Glutamatergic neuron (in vitro differentiated cells): ENCODE measurements around the gene SH2D4B. TPM values are rescaled to one million over a fixed set of nuclear protein-coding genes. Genes with fewer than 3 reads are reported as not detected.
"Not testable (repeated sequence)": the region's sequence is repeated elsewhere in the genome, so short reads cannot be mapped to it uniquely, and the experiment has no call there.

Experiments
- DNase-seq: peaks from one replicate; pipeline ENCODE4 v3.0.0; 2022
- H3K27ac Mint-ChIP-seq: one replicate; pipeline ENCODE4 v1.8.0; 2020; ENCODE audit warnings: mild to moderate bottlenecking, mixed read lengths, inconsistent platforms; ENCODE audit not compliant: unreplicated experiment
- H3K27me3 Mint-ChIP-seq: one replicate; pipeline ENCODE4 v1.8.0; 2020; ENCODE audit warnings: mild to moderate bottlenecking, moderate library complexity, mixed read lengths, inconsistent platforms; ENCODE audit not compliant: unreplicated experiment
- H3K36me3 Mint-ChIP-seq: one replicate; pipeline ENCODE4 v1.8.0; 2020; ENCODE audit warnings: mild to moderate bottlenecking, mixed read lengths, inconsistent platforms; ENCODE audit not compliant: unreplicated experiment
- H3K4me1 Mint-ChIP-seq: one replicate; pipeline ENCODE4 v1.8.0; 2020; ENCODE audit warnings: mild to moderate bottlenecking, low read depth, mixed read lengths, inconsistent platforms; ENCODE audit not compliant: unreplicated experiment
- H3K4me3 Mint-ChIP-seq: one replicate; pipeline ENCODE4 v1.8.0; 2020; ENCODE audit warnings: mild to moderate bottlenecking, mixed read lengths, inconsistent platforms; ENCODE audit not compliant: unreplicated experiment
- H3K9me3 Mint-ChIP-seq: one replicate; pipeline ENCODE4 v1.8.0; 2020; ENCODE audit warnings: mild to moderate bottlenecking, moderate library complexity, mixed read lengths, inconsistent platforms; ENCODE audit not compliant: unreplicated experiment
- CTCF ChIP-seq: fragments of 200-600 bp; sonication (generic); IDR thresholded peaks from one replicate; pipeline ENCODE4 v1.5.0; 2021; ENCODE audit not compliant: partially characterized antibody, unreplicated experiment
- total RNA-seq: library from RNA; stranded (reverse); fragmentation: NEBNext Ultra II Directional; extraction: Animal tissue kit (Norgen Biotek cat#: 25700); gene quantifications from one replicate; pipeline ENCODE4 v1.2.1, GENCODE V29; 2021; ENCODE audit not compliant: unreplicated experiment

SH2D4B gene
- total RNA-seq, 1 donor from 2014 or later: 0.12 TPM

DNA sequence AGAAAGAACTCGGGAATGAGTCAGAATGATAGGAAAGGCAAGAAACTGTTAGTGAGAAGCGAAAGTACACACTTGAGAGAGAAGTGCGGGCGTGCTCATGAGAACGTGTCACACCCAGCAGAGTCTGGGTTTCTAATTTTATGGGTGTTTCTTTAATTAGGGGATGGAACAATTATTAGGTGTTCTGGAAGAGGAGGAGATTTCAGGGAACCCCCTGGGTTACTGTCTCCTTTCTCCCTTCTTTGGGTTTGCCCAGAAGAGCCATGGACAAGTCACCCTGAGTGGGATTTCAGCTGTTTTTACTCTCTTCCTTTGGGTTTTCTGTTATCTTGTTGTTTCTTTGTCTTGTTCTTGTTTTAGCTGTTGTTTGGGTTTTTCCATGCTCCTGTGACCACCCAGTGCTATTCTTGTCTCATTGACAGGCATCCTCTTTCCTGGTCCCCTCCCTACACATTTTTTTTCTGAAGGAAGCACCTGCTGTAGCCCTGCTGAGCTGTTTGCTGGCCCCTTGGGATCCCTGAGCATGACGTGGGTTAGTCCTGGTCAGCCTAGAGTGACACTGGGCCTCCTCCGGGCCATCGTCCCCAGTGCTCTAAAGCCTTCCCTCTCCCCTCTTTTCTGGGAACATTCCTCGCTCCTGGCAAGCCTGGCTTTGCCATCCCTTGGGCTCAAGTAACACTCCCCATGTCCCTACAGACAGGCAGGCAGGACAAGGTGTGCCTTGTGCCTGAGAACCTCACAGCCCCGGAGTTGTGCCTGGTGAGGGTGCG is 3.5 kb downstream of the SH2D4B start:
- Mint-ChIP-seq H3K36me3 (peaks cover 10% of the 10 kb centered on the region), H3K27ac (no peak overlapping the region), H3K9me3 (peaks cover 6% of the 10 kb centered on the region), H3K27me3 (peaks cover 3% of the 10 kb centered on the region), H3K4me3 (no peak overlapping the region), H3K4me1 (peaks cover 14% of the 10 kb centered on the region)
- DNase-seq: no peak
- TF ChIP-seq CTCF: no peak

DNA sequence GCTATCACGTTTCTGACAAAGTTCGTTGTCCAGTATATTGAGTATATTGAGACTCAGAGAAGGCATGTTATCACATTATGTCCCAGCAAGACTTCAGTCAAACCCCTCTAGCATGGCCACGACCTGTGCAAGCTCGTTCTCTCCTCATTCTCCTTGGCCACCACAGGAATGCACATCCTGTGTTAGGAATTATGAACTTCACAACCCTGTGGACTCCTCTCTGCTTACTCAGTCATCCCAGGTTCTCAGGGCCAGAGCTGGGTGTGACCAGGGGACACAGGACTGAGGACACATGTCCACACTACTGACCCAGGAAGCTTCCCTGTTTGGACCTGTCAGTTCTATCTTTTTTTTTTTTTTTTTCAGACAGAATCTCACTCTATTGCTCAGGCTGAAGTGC is 4.4 kb downstream of the SH2D4B start:
- DNase-seq: no peak
- no peak overlapping the region for H3K4me3 Mint-ChIP-seq
- peaks cover 2% of the 10 kb centered on the region for H3K9me3 Mint-ChIP-seq
- peaks cover 7% of the 10 kb centered on the region for H3K36me3 Mint-ChIP-seq
- H3K27me3 Mint-ChIP-seq: peaks cover 3% of the 10 kb centered on the region
- H3K27ac Mint-ChIP-seq: no peak overlapping the region
- H3K4me1 Mint-ChIP-seq: peaks cover 10% of the 10 kb centered on the region
- no peak for TF ChIP-seq CTCF

DNA sequence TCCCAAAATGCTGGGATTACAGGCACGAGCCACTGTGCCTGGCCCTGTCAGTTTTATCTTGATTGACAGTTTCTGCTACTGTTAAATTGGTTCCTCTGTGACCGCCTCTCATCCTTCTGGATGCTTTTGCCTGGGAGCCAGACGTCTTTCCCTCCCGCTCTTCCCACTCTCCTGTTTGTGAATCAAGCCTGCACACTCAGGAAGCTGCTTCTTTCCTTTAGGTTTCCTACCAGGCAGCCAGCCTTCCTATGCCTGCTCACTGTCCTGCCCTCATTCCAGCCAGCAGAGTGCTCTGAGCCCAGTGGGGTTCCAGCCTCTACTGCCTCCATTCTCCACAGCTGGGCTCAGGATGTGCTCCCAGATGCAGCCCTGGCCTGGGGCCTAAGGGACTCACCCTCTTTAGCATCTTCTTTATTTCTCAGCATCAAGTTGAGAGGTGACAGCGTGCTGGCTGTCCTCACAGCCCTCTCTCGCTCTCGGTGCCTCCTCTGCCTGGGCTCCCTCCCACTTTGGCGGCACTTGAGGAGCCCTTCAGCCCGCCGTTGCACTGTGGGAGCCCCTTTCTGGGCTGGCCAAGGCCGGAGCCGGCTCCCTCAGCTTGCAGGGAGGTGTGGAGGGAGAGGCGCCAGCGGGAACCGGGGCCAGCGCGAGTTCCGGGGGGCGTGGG is 5.1 kb downstream of the SH2D4B start:
- no peak overlapping the region for H3K27ac Mint-ChIP-seq
- DNase-seq: no peak
- H3K27me3 Mint-ChIP-seq: peaks cover 3% of the 10 kb centered on the region
- H3K36me3 Mint-ChIP-seq: peaks cover 7% of the 10 kb centered on the region
- no peak for TF ChIP-seq CTCF
- peaks cover 1% of the 10 kb centered on the region for H3K9me3 Mint-ChIP-seq
- H3K4me1 Mint-ChIP-seq: peaks cover 4% of the 10 kb centered on the region
- H3K4me3 Mint-ChIP-seq: peak overlapping the region; percentile 43

DNA sequence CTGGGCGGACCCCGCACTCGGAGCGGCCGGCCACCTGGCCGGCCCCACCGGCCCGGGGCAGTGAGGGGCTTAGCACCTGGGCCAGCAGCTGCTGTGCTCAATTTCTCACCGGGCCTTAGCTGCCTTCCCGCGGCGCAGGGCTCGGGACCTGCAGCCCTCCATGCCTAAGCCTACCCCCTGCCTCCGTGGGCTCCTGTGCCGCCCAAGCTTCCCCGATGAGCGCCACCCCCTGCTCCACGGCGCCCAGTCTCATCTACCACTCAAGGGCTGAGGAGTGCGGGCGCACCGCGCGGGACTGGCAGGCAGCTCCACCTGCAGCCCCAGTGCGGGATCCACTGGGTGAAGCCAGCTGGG is 5.6 kb downstream of the SH2D4B start:
- DNase-seq, H3K27me3 Mint-ChIP-seq, H3K4me1 Mint-ChIP-seq, H3K4me3 Mint-ChIP-seq, H3K27ac Mint-ChIP-seq, H3K36me3 Mint-ChIP-seq, H3K9me3 Mint-ChIP-seq: not testable (repeated sequence)

- H3K4me1 Mint-ChIP-seq: peaks cover 3% of the 10 kb centered on the region
- peaks cover 3% of the 10 kb centered on the region for H3K27me3 Mint-ChIP-seq
- no peak for DNase-seq
- no peak for TF ChIP-seq CTCF
- no peak overlapping the region for H3K4me3 Mint-ChIP-seq
- peaks cover 7% of the 10 kb centered on the region for H3K36me3 Mint-ChIP-seq
- H3K27ac Mint-ChIP-seq: no peak overlapping the region
- peaks cover 1% of the 10 kb centered on the region for H3K9me3 Mint-ChIP-seq
These were observed 6.7 kb downstream of the SH2D4B start for GRCh38 chr10:80544316-80544953.
